Naive thymus-derived CD4-positive, alpha-beta T cell (primary cell): ENCODE results near the gene RBM14. TPM values are rescaled to one million over a fixed set of nuclear protein-coding genes. Genes with fewer than 3 reads are reported as not detected.

Experiments used
- ATAC-seq: fragments of 150-1000 bp; cut with Tn5 transposase; 2 replicates; pipeline ENCODE4 v1.10.0; 2021; ENCODE audit warnings: mild to moderate bottlenecking, moderate library complexity
- CTCF ChIA-PET: fragments of 350-600 bp; sonication (Branson Sonifier 250); formaldehyde crosslinking; loops from one replicate; lab custom pipeline; 2021; ENCODE audit warnings: antibody characterized with exemption; lab: Charles Lee
- POLR2A ChIA-PET: fragments of 350-600 bp; sonication (Branson Sonifier 250); formaldehyde crosslinking; loops from one replicate; lab custom pipeline; 2021; ENCODE audit warnings: antibody characterized with exemption, inconsistent platforms; lab: Charles Lee
- DNase-seq, 9 donors: peaks; one replicate each; pipeline versions ENCODE4 v3.0.0 to v3.0.0-alpha.2; 2020 to 2022; ENCODE audit warnings: mixed read lengths in 1 of 9
- H3K27ac ChIP-seq: one replicate; pipeline ENCODE4 v1.7.0; 2013; ENCODE audit warnings: mild to moderate bottlenecking, low read depth, low read length, moderate library complexity
- H3K27me3 ChIP-seq, 2 donors: one replicate each; pipeline ENCODE4 v1.7.0; 2013; ENCODE audit warnings: low read length in 2 of 2, mild to moderate bottlenecking in 2 of 2, moderate library complexity in 2 of 2; ENCODE audit not compliant: control insufficient read depth in 2 of 2, insufficient read depth in 2 of 2
- H3K36me3 ChIP-seq, 3 experiments: 1 replicate in 2 of 3; 2 replicates in 1 of 3; pipeline ENCODE4 v1.7.0; 2013; ENCODE audit warnings: low read length in 3 of 3, mild to moderate bottlenecking in 3 of 3, moderate library complexity in 1 of 3; ENCODE audit not compliant: insufficient read depth in 3 of 3, control insufficient read depth in 2 of 3
- H3K4me1 ChIP-seq, 2 donors: one replicate each; pipeline ENCODE4 v1.7.0; 2013; ENCODE audit warnings: low read length in 2 of 2, mild to moderate bottlenecking in 2 of 2, moderate library complexity in 1 of 2; ENCODE audit not compliant: control insufficient read depth in 2 of 2, insufficient read depth in 2 of 2
- H3K4me3 ChIP-seq: 2 replicates; pipeline ENCODE4 v1.7.0; 2013; ENCODE audit warnings: mild to moderate bottlenecking, low read length
- H3K9me3 ChIP-seq, 3 experiments: 1 replicate in 2 of 3; 2 replicates in 1 of 3; pipeline ENCODE4 v1.7.0; 2013; ENCODE audit warnings: low read length in 3 of 3; ENCODE audit not compliant: control insufficient read depth in 2 of 3
- H3K27ac Mint-ChIP-seq, 9 donors: one replicate each; pipeline ENCODE4 v1.8.0; 2020 to 2022; ENCODE audit warnings: mixed read lengths in 9 of 9, mild to moderate bottlenecking in 8 of 9, moderate library complexity in 5 of 9, inconsistent platforms in 2 of 9
- H3K27me3 Mint-ChIP-seq, 5 donors: one replicate each; pipeline ENCODE4 v1.8.0; 2021 to 2022; ENCODE audit warnings: mixed read lengths in 5 of 5, mild to moderate bottlenecking in 1 of 5
- H3K36me3 Mint-ChIP-seq, 5 donors: one replicate each; pipeline ENCODE4 v1.8.0; 2020 to 2022; ENCODE audit warnings: mixed read lengths in 5 of 5, mild to moderate bottlenecking in 3 of 5, inconsistent platforms in 1 of 5
- H3K4me1 Mint-ChIP-seq, 7 donors: one replicate each; pipeline ENCODE4 v1.8.0; 2020 to 2022; ENCODE audit warnings: mixed read lengths in 7 of 7, mild to moderate bottlenecking in 3 of 7, inconsistent platforms in 1 of 7
- H3K4me3 Mint-ChIP-seq, 10 donors: one replicate each; pipeline ENCODE4 v1.8.0; 2020 to 2022; ENCODE audit warnings: mild to moderate bottlenecking in 10 of 10, mixed read lengths in 10 of 10, moderate library complexity in 6 of 10, inconsistent platforms in 2 of 10
- H3K9me3 Mint-ChIP-seq, 11 donors: one replicate each; pipeline ENCODE4 v1.8.0; 2020 to 2022; ENCODE audit warnings: mixed read lengths in 11 of 11, mild to moderate bottlenecking in 4 of 11, inconsistent platforms in 1 of 11, moderate library complexity in 1 of 11
- intact Hi-C, 2 donors: fragments of 100-400 bp; cut with micrococcal nuclease; formaldehyde crosslinking; loops; one replicate each; pipeline ENCODE4 v1.15.1; 2023
- polyA plus RNA-seq, 2 donors: library from polyadenylated mRNA; unstranded; fragments of 300-500 nt; fragmentation: Illumina TruSeq; gene quantifications; one replicate each; pipeline ENCODE4 v1.2.3, GENCODE V29; 2021
- total RNA-seq, 6 experiments: library from RNA in 5 of 6; stranded (reverse) in 5 of 6; gene quantifications; 1 replicate in 5 of 6; 2 replicates in 1 of 6; pipeline ENCODE4 v1.2.3 and lab custom pipeline; 2021 to 2026

Gene RBM14
- total RNA-seq (100 to 1,000 TPM; 165 to 543 (median 192) TPM), polyA plus RNA-seq (100 to 1,000 TPM in 1 of 2 donors, 10 to 100 TPM in 1; 76.9 to 107 TPM), total RNA-seq (lab: John Stamatoyannopoulos, UW) (420 reads per million, percentile 97 among the genes with 10 or more reads in this experiment)

GRCh38 chr11:66616379-66617154 lies at the start of gene RBM14:
TSS of gene RBM14 (plus strand) at chr11:66616630. CDS start at chr11:66616721, 91 bp downstream.
- peaks cover 0 to 11% (median 0%) of the 10 kb centered on the region in 3 experiments for H3K36me3 ChIP-seq
- H3K4me3 ChIP-seq = peak within 1 kb of the TSS; percentile 97
- Mint-ChIP-seq H3K27ac (peak within 1 kb of the TSS; percentile 96 to 99 (median 98)), H3K4me3 (peak within 1 kb of the TSS; percentile 86 to 99 (median 98)), H3K36me3 (peaks cover 4 to 37% (median 15%) of the 10 kb centered on the region in 5 donors), H3K4me1 (peaks cover 26 to 55% (median 47%) of the 10 kb centered on the region in 7 donors), H3K27me3 (peaks cover 0 to 3% (median 0%) of the 10 kb centered on the region in 5 donors), H3K9me3 (peaks cover 0 to 10% (median 0%) of the 10 kb centered on the region in 11 donors)
- H3K4me1 ChIP-seq = peaks cover 29 to 30% of the 10 kb centered on the region in 2 donors
- H3K27me3 ChIP-seq = no peaks in the 10 kb centered on the region
- peak within 1 kb of the TSS; percentile 83 for H3K27ac ChIP-seq
- peak; percentile 96 to 99 (median 99) for DNase-seq
- ATAC-seq = peak; percentile 88
- ChIA-PET POLR2A (interaction anchor here (0.6 to 12.0 kb wide), 32 partner anchors 9 to 1013 kb away, joined by 3 to 376 read pairs (median 4); partner anchors contain the start of genes ACTN3, CCDC87, CCS and CTSF), CTCF (interaction anchor here (0.6 to 2.4 kb wide), 5 partner anchors 22 to 61 kb away, joined by 3 to 15 read pairs (median 3); partner anchors contain the start of genes RBM4 and RBM4B)
- intact Hi-C loops = loop anchor here (1.0 to 10.0 kb wide), 16 partner anchors 23 to 1194 kb away; partner anchors contain the start of genes ACTN3 (in 2 of the 2), CCDC87 (in 2 of the 2), CCS (in 2 of the 2) and KDM2A (in 2 of the 2)
- H3K9me3 ChIP-seq = no peaks in the 10 kb centered on the region

- POLR2A ChIA-PET = interaction anchor here (1.2 to 3.0 kb wide), 5 partner anchors 8 to 146 kb away, joined by 4 to 18 read pairs (median 6); partner anchors contain the start of genes RBM4, RBM4B and ZDHHC24
- H3K4me3 ChIP-seq = peak overlapping the region; percentile 65
- intact Hi-C loops = loop anchor here in 1 of 2 donors (2.0 kb wide), 1 partner anchor 21 kb away; the partner anchor contains the start of genes ACTN3 and ZDHHC24
These were observed 48.7 kb upstream of the RBM14 start for GRCh38 chr11:66567787-66568123.

GRCh38 chr11:66568124-66568916 lies 48.1 kb upstream of the RBM14 start, which contains the start of gene CTSF:
TSS of gene CTSF (minus strand) at chr11:66568606. CDS start at chr11:66568486, 120 bp downstream.
- Mint-ChIP-seq H3K27me3 (peaks cover 0 to 36% (median 0%) of the 10 kb centered on the region in 5 donors), H3K4me3 (peak within 1 kb of the TSS; percentile 77 to 89 (median 82)), H3K4me1 (peaks cover 2 to 13% (median 8%) of the 10 kb centered on the region in 7 donors), H3K36me3 (peaks cover 0 to 3% (median 0%) of the 10 kb centered on the region in 5 donors), H3K27ac (peak within 1 kb of the TSS in 8 of 9 donors; percentile 77 to 90 (median 82)), H3K9me3 (no peaks in the 10 kb centered on the region)
- intact Hi-C loops = loop anchor here in 1 of 2 donors (2.0 kb wide), 1 partner anchor 22 kb away; the partner anchor contains the start of genes ACTN3 and ZDHHC24
- Histone ChIP-seq H3K27ac (peak within 1 kb of the TSS; percentile 58), H3K4me3 (peak within 1 kb of the TSS; percentile 65), H3K9me3 (no peaks in the 10 kb centered on the region), H3K36me3 (no peaks in the 10 kb centered on the region), H3K4me1 (peaks cover 0 to 6% of the 10 kb centered on the region in 2 donors), H3K27me3 (no peaks in the 10 kb centered on the region)
- DNase-seq (peak; percentile 55 to 72 (median 61)), ATAC-seq (peak; percentile 93)
- ChIA-PET CTCF (interaction anchor here (0.6 to 2.9 kb wide), 4 partner anchors 9 to 1836 kb away, joined by 3 to 20 read pairs (median 6); partner anchors contain the start of gene RBM4B), POLR2A (interaction anchor here (0.6 to 3.0 kb wide), 9 partner anchors 9 to 273 kb away, joined by 3 to 18 read pairs (median 4); partner anchors contain the start of genes RBM14, RBM4, RBM4B and ZDHHC24)

More at GRCh38 chr11:66567787-66568123, 48.7 kb upstream of the RBM14 start:
- H3K9me3 Mint-ChIP-seq = no peaks in the 10 kb centered on the region
- Histone ChIP-seq H3K4me1 (peaks cover 0 to 6% of the 10 kb centered on the region in 2 donors), H3K27ac (peak overlapping the region; percentile 58), H3K36me3 (no peaks in the 10 kb centered on the region), H3K27me3 (no peaks in the 10 kb centered on the region), H3K9me3 (no peaks in the 10 kb centered on the region)
- H3K4me1 Mint-ChIP-seq = peaks cover 2 to 13% (median 8%) of the 10 kb centered on the region in 7 donors
- peaks cover 0 to 3% (median 0%) of the 10 kb centered on the region in 5 donors for H3K36me3 Mint-ChIP-seq
- CTCF ChIA-PET = interaction anchor here (0.8 to 2.9 kb wide), 3 partner anchors 10 to 111 kb away, joined by 3 to 20 read pairs (median 7); partner anchors contain the start of gene RBM4B
- H3K4me3 Mint-ChIP-seq = peak overlapping the region; percentile 49 to 83 (median 73)
- H3K27me3 Mint-ChIP-seq = peaks cover 0 to 36% (median 0%) of the 10 kb centered on the region in 5 donors
- H3K27ac Mint-ChIP-seq = peak overlapping the region in 1 of 9 donors; percentile 47
- DNase-seq = no peak
- ATAC-seq = no peak

GRCh38 chr11:66569076-66569475 lies 47.4 kb upstream of the RBM14 start:
- DNase-seq (no peak), ATAC-seq (no peak)
- Mint-ChIP-seq H3K36me3 (peaks cover 0 to 3% (median 0%) of the 10 kb centered on the region in 5 donors), H3K4me1 (peaks cover 2 to 13% (median 8%) of the 10 kb centered on the region in 7 donors), H3K9me3 (no peaks in the 10 kb centered on the region), H3K4me3 (peak overlapping the region in 5 of 10 donors; percentile 78 to 89 (median 82)), H3K27ac (peak overlapping the region in 2 of 9 donors; percentile 77 to 88), H3K27me3 (peaks cover 0 to 39% (median 4%) of the 10 kb centered on the region in 5 donors)
- no peaks in the 10 kb centered on the region for H3K27me3 ChIP-seq
- intact Hi-C loops = loop anchor here in 1 of 2 donors (2.0 kb wide), 1 partner anchor 22 kb away; the partner anchor contains the start of genes ACTN3 and ZDHHC24
- ChIA-PET CTCF (interaction anchor here (0.6 to 2.9 kb wide), 6 partner anchors 8 to 1836 kb away, joined by 3 to 20 read pairs (median 4); partner anchors contain the start of gene RBM4B), POLR2A (interaction anchor here (0.6 to 3.0 kb wide), 8 partner anchors 10 to 917 kb away, joined by 3 to 18 read pairs (median 4); partner anchors contain the start of genes RBM14, RBM4B and ZDHHC24)
- no peak overlapping the region for H3K4me3 ChIP-seq
- H3K36me3 ChIP-seq = no peaks in the 10 kb centered on the region
- H3K9me3 ChIP-seq = no peaks in the 10 kb centered on the region
- no peak overlapping the region for H3K27ac ChIP-seq
- peaks cover 0 to 6% of the 10 kb centered on the region in 2 donors for H3K4me1 ChIP-seq

GRCh38 chr11:66570079-66570849 lies 46.2 kb upstream of the RBM14 start:
- peaks cover 6 to 45% (median 11%) of the 10 kb centered on the region in 5 donors for H3K27me3 Mint-ChIP-seq
- POLR2A ChIA-PET = interaction anchor here (0.7 kb wide), 2 partner anchors 112 to 610 kb away, joined by 4 read pairs; no protein-coding TSS in a partner anchor
- no peak overlapping the region for H3K27ac Mint-ChIP-seq
- no peaks in the 10 kb centered on the region for H3K36me3 ChIP-seq
- peak overlapping the region in 3 of 10 donors; percentile 6 to 58 (median 40) for H3K4me3 Mint-ChIP-seq
- H3K27me3 ChIP-seq = no peaks in the 10 kb centered on the region
- peaks cover 0 to 3% (median 0%) of the 10 kb centered on the region in 5 donors for H3K36me3 Mint-ChIP-seq
- peaks cover 2 to 13% (median 8%) of the 10 kb centered on the region in 7 donors for H3K4me1 Mint-ChIP-seq
- no peaks in the 10 kb centered on the region for H3K9me3 Mint-ChIP-seq
- DNase-seq = no peak
- CTCF ChIA-PET = interaction anchor here (0.7 to 2.9 kb wide), 3 partner anchors 108 to 116 kb away, joined by 3 to 20 read pairs (median 4); partner anchors contain the start of gene RBM4B
- no peaks in the 10 kb centered on the region for H3K9me3 ChIP-seq
- ATAC-seq = no peak
- intact Hi-C loops = no loop called here
- no peak overlapping the region for H3K4me3 ChIP-seq
- peaks cover 0 to 6% of the 10 kb centered on the region in 2 donors for H3K4me1 ChIP-seq
- H3K27ac ChIP-seq = no peak overlapping the region
